T1000 (cell line): ENCODE measurements around the gene ALPK3.
"Not testable (repeated sequence)": the region's sequence is repeated elsewhere in the genome, so short reads cannot be mapped to it uniquely, and the experiment has no call there.

Experiments used
- DNase-seq: peaks from one replicate; lab custom pipeline; 2025; ENCODE audit warnings: mixed read lengths; lab: John Stamatoyannopoulos, UW

ALPK3 gene

GRCh38 chr15:84874981-84875699 is 58.0 kb downstream of the ALPK3 start:
- DNase-seq: no peak

- no peak for DNase-seq
Measured at GRCh38 chr15:84876269-84876668, 59.1 kb downstream of the ALPK3 start.

- DNase-seq: not testable (repeated sequence)
Measured at GRCh38 chr15:84877701-84878100, 60.5 kb downstream of the ALPK3 start.

GRCh38 chr15:84878504-84878903 is 61.3 kb downstream of the ALPK3 start:
- DNase-seq: no peak

- DNase-seq: no peak
Measured at GRCh38 chr15:84879088-84879780, 62.1 kb downstream of the ALPK3 start.

GRCh38 chr15:84880007-84880406 is 62.9 kb downstream of the ALPK3 start:
- no peak for DNase-seq

GRCh38 chr15:84880822-84881519 is 63.8 kb downstream of the ALPK3 start:
- DNase-seq: no peak

- DNase-seq: no peak
Measured at GRCh38 chr15:84881520-84881830, 64.3 kb downstream of the ALPK3 start.

- DNase-seq: no peak
Measured at GRCh38 chr15:84883466-84883865, 66.3 kb downstream of the ALPK3 start.

- no peak for DNase-seq
Measured at GRCh38 chr15:84883916-84884781, 67.0 kb downstream of the ALPK3 start, which contains the start of gene SLC28A1. SLC28A1 (plus strand) TSS chr15:84884662; CDS start chr15:84887761, 3,099 bp downstream.

GRCh38 chr15:84885801-84886200 is 68.6 kb downstream of the ALPK3 start:
- DNase-seq: no peak

GRCh38 chr15:84886211-84886983 is 69.2 kb downstream of the ALPK3 start:
- no peak for DNase-seq

GRCh38 chr15:84886984-84887299 is 69.8 kb downstream of the ALPK3 start:
- no peak for DNase-seq

GRCh38 chr15:84887938-84888337 is 70.8 kb downstream of the ALPK3 start:
- DNase-seq: no peak

- DNase-seq: no peak
Measured at GRCh38 chr15:84888639-84889038, 71.5 kb downstream of the ALPK3 start.

- DNase-seq: no peak
Measured at GRCh38 chr15:84889313-84889990, 72.3 kb downstream of the ALPK3 start.

GRCh38 chr15:84889991-84890669 is 73.0 kb downstream of the ALPK3 start:
- no peak for DNase-seq

GRCh38 chr15:84890670-84891162 is 73.6 kb downstream of the ALPK3 start:
- DNase-seq: no peak

GRCh38 chr15:84891339-84891738 is 74.2 kb downstream of the ALPK3 start:
- DNase-seq: no peak

GRCh38 chr15:84892786-84893307 is 75.7 kb downstream of the ALPK3 start:
- no peak for DNase-seq
